ENCODE data around the gene PTPN2.

GRCh38 chr18:12779043-12779442 lies 105.0 kb downstream of the PTPN2 start:
- TF ChIP-seq CTCF (conservative IDR thresholded peaks at IDR 0.05; ENCODE audit: low read depth, low read length) (no peak), EZH2 (IDR thresholded peaks at IDR 0.05; ENCODE audit: borderline replicate concordance, low read depth, low read length, poor library complexity, severe bottlenecking) (no peak)

All from A673 (cell line).